IMR-90 (cell line): ENCODE results near the gene RILPL2. TPM values are rescaled to one million over a fixed set of nuclear protein-coding genes. Genes with fewer than 3 reads are reported as not detected.
A peak's percentile ranks its signal among the peaks of the same experiment; 100 is the strongest.

Experiments used
- ATAC-seq: fragments of 200-7000 bp; cut with Tn5 transposase; 2 replicates; pipeline ENCODE4 v1.9.1; 2020; ENCODE audit warnings: low read depth, mild to moderate bottlenecking, moderate library complexity
- BruUV-seq: library from RNA; stranded (reverse); fragments of 400-500 nt; replicated peaks from 2 replicates; lab custom pipeline; 2021; lab: Mats Ljungman, UMichigan
- CTCF ChIA-PET: fragments of 300-600 bp; formaldehyde crosslinking; extraction: SDS; loops from one replicate; lab custom pipeline; 2021; ENCODE audit warnings: antibody characterized with exemption; lab: Yijun Ruan, JAX
- POLR2A ChIA-PET: fragments of 300-600 bp; sonication (Branson Sonifier 250); formaldehyde crosslinking; loops from one replicate; lab custom pipeline; 2022; ENCODE audit warnings: antibody characterized with exemption; ENCODE audit not compliant: unreplicated experiment; lab: Charles Lee
- DNase-seq: peaks from one replicate; pipeline ENCODE4 v3.0.0; 2013
- H2AFZ ChIP-seq: replicated peaks from 2 replicates; pipeline ENCODE3; 2013; ENCODE audit warnings: low read length, mild to moderate bottlenecking; ENCODE audit not compliant: poor library complexity
- H2AK5ac ChIP-seq: 2 replicates; pipeline ENCODE4 v1.6.1; 2013; ENCODE audit warnings: low read depth, low read length, inconsistent platforms
- H2AK9ac ChIP-seq: replicated peaks from 2 replicates; pipeline ENCODE3; 2013; ENCODE audit warnings: mild to moderate bottlenecking, low read depth, low read length, moderate library complexity; ENCODE audit not compliant: poor library complexity
- H2BK120ac ChIP-seq: 2 replicates; pipeline ENCODE4 v1.6.1; 2013; ENCODE audit warnings: low read depth, low read length, inconsistent platforms
- H2BK15ac ChIP-seq: 3 replicates; pipeline ENCODE4 v1.6.1; 2013; ENCODE audit warnings: low read depth, low read length, inconsistent platforms
- H2BK20ac ChIP-seq: 2 replicates; pipeline ENCODE4 v1.6.1; 2013; ENCODE audit warnings: low read depth, mild to moderate bottlenecking, inconsistent platforms, low read length, moderate library complexity
- H2BK5ac ChIP-seq: 2 replicates; pipeline ENCODE4 v1.6.1; 2013; ENCODE audit warnings: mild to moderate bottlenecking, low read depth, low read length, inconsistent platforms; ENCODE audit not compliant: poor library complexity, severe bottlenecking
- H3K14ac ChIP-seq: replicated peaks from 2 replicates; pipeline ENCODE4 v1.6.1; 2013; ENCODE audit warnings: low read depth, low read length, inconsistent platforms
- H3K18ac ChIP-seq: 2 replicates; pipeline ENCODE4 v1.6.1; 2013; ENCODE audit warnings: low read depth, low read length, control low read depth
- H3K23ac ChIP-seq: 2 replicates; pipeline ENCODE4 v1.6.1; 2013; ENCODE audit warnings: low read depth, low read length, inconsistent platforms
- H3K27ac ChIP-seq: 2 replicates; pipeline ENCODE4 v1.5.1; 2013; ENCODE audit warnings: mild to moderate bottlenecking, control low read depth, low read length; ENCODE audit not compliant: insufficient read depth
- H3K27me3 ChIP-seq: 2 replicates; pipeline ENCODE4 v1.6.1; 2013; ENCODE audit warnings: low read length; ENCODE audit not compliant: control insufficient read depth, insufficient read depth
- H3K36me3 ChIP-seq: 2 replicates; pipeline ENCODE4 v1.6.1; 2013; ENCODE audit warnings: low read length, mixed read lengths; ENCODE audit not compliant: control insufficient read depth, insufficient read depth
- H3K4ac ChIP-seq: 2 replicates; pipeline ENCODE4 v1.6.1; 2013; ENCODE audit warnings: low read depth, low read length, inconsistent platforms
- H3K4me1 ChIP-seq: 2 replicates; pipeline ENCODE4 v1.6.1; 2013; ENCODE audit warnings: low read length, mixed read lengths; ENCODE audit not compliant: control insufficient read depth, insufficient read depth
- H3K4me2 ChIP-seq: 2 replicates; pipeline ENCODE4 v1.6.1; 2013; ENCODE audit warnings: low read depth, mild to moderate bottlenecking, control low read depth, low read length, moderate library complexity
- H3K4me3 ChIP-seq: 2 replicates; pipeline ENCODE4 v1.5.1; 2013; ENCODE audit warnings: low read depth, mild to moderate bottlenecking, control low read depth, low read length, moderate library complexity; ENCODE audit not compliant: insufficient read depth
- H3K56ac ChIP-seq: 2 replicates; pipeline ENCODE4 v1.6.1; 2013; ENCODE audit warnings: low read length, inconsistent platforms; ENCODE audit not compliant: insufficient read depth; ENCODE audit errors: extremely low read depth
- H3K79me1 ChIP-seq, 2 experiments: 2 replicates each; pipeline ENCODE4 v1.6.1; 2013; ENCODE audit warnings: low read length in 2 of 2, inconsistent platforms in 1 of 2, low read depth in 1 of 2
- H3K9ac ChIP-seq: 2 replicates; pipeline ENCODE4 v1.6.1; 2013; ENCODE audit warnings: low read depth, low read length, control low read depth
- H3K9me1 ChIP-seq: 2 replicates; pipeline ENCODE4 v1.6.1; 2013; ENCODE audit warnings: low read length, inconsistent platforms; ENCODE audit not compliant: insufficient read depth
- H3K9me3 ChIP-seq: 2 replicates; pipeline ENCODE4 v1.6.1; 2013; ENCODE audit warnings: low read length; ENCODE audit not compliant: control insufficient read depth, insufficient read depth
- H4K20me1 ChIP-seq: 2 replicates; pipeline ENCODE4 v1.6.1; 2013; ENCODE audit warnings: low read length, inconsistent platforms; ENCODE audit not compliant: insufficient read depth
- H4K5ac ChIP-seq: 2 replicates; pipeline ENCODE4 v1.6.1; 2013; ENCODE audit warnings: mild to moderate bottlenecking, low read depth, low read length, control low read depth
- H4K8ac ChIP-seq, 2 experiments: 2 replicates each; pipeline ENCODE4 v1.6.1; 2013; ENCODE audit warnings: low read depth in 2 of 2, low read length in 2 of 2, control low read depth in 1 of 2, inconsistent platforms in 1 of 2
- H4K91ac ChIP-seq: 2 replicates; pipeline ENCODE4 v1.6.1; 2013; ENCODE audit warnings: low read depth, low read length, inconsistent platforms; ENCODE audit not compliant: insufficient read depth
- BHLHE40 ChIP-seq: fragments of 150-350 bp; IDR thresholded peaks from 2 replicates; pipeline ENCODE4 v1.6.1; 2016; ENCODE audit warnings: mild to moderate bottlenecking, low read depth, low read length
- CEBPB ChIP-seq: IDR thresholded peaks from 2 replicates; pipeline ENCODE4 v1.6.1; 2012; ENCODE audit warnings: low read depth, low read length, improper control_type of control experiment
- CHD1 ChIP-seq: IDR thresholded peaks from 2 replicates; pipeline ENCODE4 v1.6.1; 2012; ENCODE audit warnings: low read depth, low read length, improper control_type of control experiment
- CTCF ChIP-seq: conservative IDR thresholded peaks from 2 replicates; pipeline ENCODE4 v1.5.1; 2012; ENCODE audit warnings: mild to moderate bottlenecking, low read depth, low read length, improper control_type of control experiment
- ELK1 ChIP-seq: fragments of 150-350 bp; IDR thresholded peaks from 2 replicates; pipeline ENCODE4 v1.6.1; 2016; ENCODE audit warnings: low read depth, mild to moderate bottlenecking, low read length, moderate library complexity, borderline replicate concordance
- FOS ChIP-seq: fragments of 150-350 bp; IDR thresholded peaks from 2 replicates; pipeline ENCODE4 v1.6.1; 2016; ENCODE audit warnings: low read depth, low read length
- MAFK ChIP-seq: IDR thresholded peaks from 2 replicates; pipeline ENCODE4 v1.6.1; 2012; ENCODE audit warnings: low read depth, low read length, improper control_type of control experiment
- MAZ ChIP-seq: IDR thresholded peaks from 2 replicates; pipeline ENCODE4 v1.6.1; 2012; ENCODE audit warnings: low read depth, mild to moderate bottlenecking, low read length, improper control_type of control experiment, moderate library complexity, borderline replicate concordance
- MXI1 ChIP-seq: IDR thresholded peaks from 2 replicates; pipeline ENCODE4 v1.6.1; 2012; ENCODE audit warnings: low read depth, mild to moderate bottlenecking, low read length, moderate library complexity, borderline replicate concordance
- NFE2L2 ChIP-seq: fragments of 150-350 bp; IDR thresholded peaks from 2 replicates; pipeline ENCODE4 v1.6.1; 2016; ENCODE audit warnings: low read depth, mild to moderate bottlenecking, low read length
- POLR2A ChIP-seq: IDR thresholded peaks from 2 replicates; pipeline ENCODE4 v1.6.1; 2012; ENCODE audit warnings: mild to moderate bottlenecking, low read depth, low read length
- RAD21 ChIP-seq: IDR thresholded peaks from 2 replicates; pipeline ENCODE4 v1.6.1; 2012; ENCODE audit warnings: low read length, improper control_type of control experiment
- RCOR1 ChIP-seq: IDR thresholded peaks from 2 replicates; pipeline ENCODE4 v1.6.1; 2012; ENCODE audit warnings: mild to moderate bottlenecking, low read length, improper control_type of control experiment; ENCODE audit not compliant: insufficient replicate concordance
- RFX5 ChIP-seq: IDR thresholded peaks from 2 replicates; pipeline ENCODE4 v1.8.0; 2012; ENCODE audit warnings: low read depth, mild to moderate bottlenecking, low read length, moderate library complexity
- SMC3 ChIP-seq: fragments of 150-350 bp; IDR thresholded peaks from 2 replicates; pipeline ENCODE4 v1.6.1; 2016; ENCODE audit warnings: low read depth, mild to moderate bottlenecking, antibody characterized with exemption, low read length, moderate library complexity
- USF2 ChIP-seq: fragments of 150-350 bp; IDR thresholded peaks from 2 replicates; pipeline ENCODE4 v1.6.1; 2017; ENCODE audit warnings: mild to moderate bottlenecking, antibody characterized with exemption, low read length, low read depth
- WGBS, 2 experiments: methylation state at CpG; one replicate each; pipeline versions ENCODE4 v1.1.5 to v1.1.7; 2013; ENCODE audit warnings: missing lambda C conversion rate in 2 of 2; ENCODE audit not compliant: insufficient read length in 1 of 2; ENCODE audit errors: extremely low coverage in 2 of 2; 5-methylcytosine and 5-hydroxymethylcytosine counted together
- dilution Hi-C: fragments of 300-500 bp; cut with HindIII; formaldehyde crosslinking; loops from one replicate; pipeline ENCODE4 v1.14.3; 2018; ENCODE audit warnings: low sequenced_read_pairs; ENCODE audit not compliant: unreplicated experiment
- in situ Hi-C: fragments of 300-500 bp; cut with MboI; formaldehyde crosslinking; loops from 3 replicates; pipeline ENCODE4 v1.14.3; 2019; ENCODE audit warnings: low sequenced_read_pairs, inconsistent platforms, mixed read lengths
- intact Hi-C: fragments of 100-400 bp; cut with micrococcal nuclease; formaldehyde crosslinking; loops from 2 replicates; pipeline ENCODE4 v1.10.0; 2022
- polyA plus RNA-seq, 3 experiments: library from polyadenylated mRNA; depleted of rRNA; stranded (reverse); fragments of >200 nt; gene quantifications; 2 replicates each; pipeline ENCODE4 v1.2.3, GENCODE V29; 2012; ENCODE audit warnings: low replicate concordance in 1 of 3
- total RNA-seq: library from RNA; depleted of rRNA; stranded (reverse); fragments of >200 nt; gene quantifications from 2 replicates; pipeline ENCODE4 v1.2.3, GENCODE V29; 2012

Gene RILPL2
- total and polyA plus RNA-seq, 2 of the 4 experiments (the other 2 are of a cell fraction), result 1.8 to 2.2 TPM

- H3K27me3 ChIP-seq, result no peaks in the 10 kb centered on the region
- CTCF ChIA-PET, result no interaction called here
- H2AFZ ChIP-seq, result no peak overlapping the region
- DNase-seq (no peak), ATAC-seq (no peak)
- peak overlapping the region; percentile 55; the same call in 1 of the 2 replicates for H3K27ac ChIP-seq
- intact Hi-C loops (no loop called here), dilution Hi-C loops (no loop called here), in situ Hi-C loops (no loop called here)
- TF ChIP-seq NFE2L2, result no peak
- TF ChIP-seq BHLHE40, result no peak
- TF ChIP-seq CTCF, result no peak
- TF ChIP-seq USF2, result no peak
- no peak for TF ChIP-seq RAD21
- TF ChIP-seq RFX5, result no peak
- TF ChIP-seq POLR2A, result no peak
- TF ChIP-seq ELK1, result no peak
- no peak for TF ChIP-seq FOS
- TF ChIP-seq MAFK, result no peak
- no peak for TF ChIP-seq CEBPB
- TF ChIP-seq RCOR1, result no peak
- TF ChIP-seq SMC3, result no peak
- TF ChIP-seq MXI1, result no peak
- no peak for TF ChIP-seq MAZ
- TF ChIP-seq CHD1, result no peak
- no peak overlapping the region for H3K56ac ChIP-seq
- H2BK15ac ChIP-seq, result no peak overlapping the region
- no peak overlapping the region for H3K4ac ChIP-seq
- no peak overlapping the region for H2AK5ac ChIP-seq
- no peak overlapping the region for H2BK5ac ChIP-seq
- no peak overlapping the region for H2BK120ac ChIP-seq
- peaks cover 24 to 71% of the 10 kb centered on the region in 2 experiments for H3K79me1 ChIP-seq
- no peak overlapping the region for H3K4me2 ChIP-seq
- H4K91ac ChIP-seq, result no peak overlapping the region
- H3K23ac ChIP-seq, result no peak overlapping the region
- peaks cover 8% of the 10 kb centered on the region; the same call in 1 of the 2 replicates for H3K9me1 ChIP-seq
- peaks cover 41% of the 10 kb centered on the region for H4K20me1 ChIP-seq
- H4K5ac ChIP-seq, result no peak overlapping the region
- WGBS, 2 experiments, result 86% methylated on average over 3 of the region's 9 CpGs; no CpG with 5 or more reads in 1 of the 2 experiments
- no TSS peak for BruUV-seq
- H3K18ac ChIP-seq, result no peak overlapping the region
- no peak overlapping the region for H2BK20ac ChIP-seq
- no peaks in the 10 kb centered on the region for H3K9me3 ChIP-seq
- H3K14ac ChIP-seq, result no peak overlapping the region
- H3K4me1 ChIP-seq, result peaks cover 4% of the 10 kb centered on the region; the same call in 1 of the 2 replicates
- H3K36me3 ChIP-seq, result peaks cover 56% of the 10 kb centered on the region
- no peak overlapping the region for H4K8ac ChIP-seq
- POLR2A ChIA-PET, result no interaction called here
- H2AK9ac ChIP-seq, result no peak overlapping the region
- H3K9ac ChIP-seq, result no peak overlapping the region
- H3K4me3 ChIP-seq, result no peak overlapping the region
These were observed 39.5 kb downstream of the RILPL2 start for GRCh38 chr12:123396954-123397353.
